GM21390 (cell line): ENCODE measurements around the gene CACNG5.

Experiments used
- ATAC-seq: cut with Tn5 transposase; IDR thresholded peaks from one replicate; pipeline ENCODE4 v1.9.1; 2021; ENCODE audit not compliant: unreplicated experiment

Gene CACNG5

GRCh38 chr17:66903781-66904180, 68.9 kb downstream of the CACNG5 start:
- no peak for ATAC-seq

- ATAC-seq, result no peak
These were observed 70.1 kb downstream of the CACNG5 start for GRCh38 chr17:66904760-66905624.

- no peak for ATAC-seq
These were observed 71.7 kb downstream of the CACNG5 start for GRCh38 chr17:66906321-66907278.

- ATAC-seq, result no peak
These were observed 75.0 kb downstream of the CACNG5 start for GRCh38 chr17:66909804-66910373.

GRCh38 chr17:66910651-66911285, 75.9 kb downstream of the CACNG5 start:
- no peak for ATAC-seq

GRCh38 chr17:66915204-66915611, 80.3 kb downstream of the CACNG5 start:
- no peak for ATAC-seq

GRCh38 chr17:66915792-66916191, 80.9 kb downstream of the CACNG5 start:
- ATAC-seq, result no peak

- ATAC-seq, result no peak
These were observed 82.0 kb downstream of the CACNG5 start for GRCh38 chr17:66916946-66917345.

GRCh38 chr17:66918896-66919295, 84.0 kb downstream of the CACNG5 start:
- ATAC-seq, result no peak

GRCh38 chr17:66920435-66920834, 85.5 kb downstream of the CACNG5 start:
- no peak for ATAC-seq

GRCh38 chr17:66920950-66921349, 86.0 kb downstream of the CACNG5 start:
- ATAC-seq, result no peak

- no peak for ATAC-seq
These were observed 89.0 kb downstream of the CACNG5 start for GRCh38 chr17:66923886-66924285.

GRCh38 chr17:66925811-66926500, 91.0 kb downstream of the CACNG5 start:
- ATAC-seq, result no peak

GRCh38 chr17:66928949-66929348, 94.0 kb downstream of the CACNG5 start:
- ATAC-seq, result no peak

GRCh38 chr17:66929591-66929990, 94.7 kb downstream of the CACNG5 start:
- no peak for ATAC-seq

- no peak for ATAC-seq
These were observed 96.0 kb downstream of the CACNG5 start for GRCh38 chr17:66930933-66931332.

- ATAC-seq, result no peak
These were observed 97.4 kb downstream of the CACNG5 start for GRCh38 chr17:66932311-66932710.

GRCh38 chr17:66934040-66934439, 99.1 kb downstream of the CACNG5 start:
- no peak for ATAC-seq
